ENCODE results near the gene CFAP45. TPM values are rescaled to one million over a fixed set of nuclear protein-coding genes. Genes with fewer than 3 reads are reported as not detected.

Gene CFAP45
- polyA plus RNA-seq, 3 donors, result 0.12 to 1.0 TPM; not detected in 1

DNA sequence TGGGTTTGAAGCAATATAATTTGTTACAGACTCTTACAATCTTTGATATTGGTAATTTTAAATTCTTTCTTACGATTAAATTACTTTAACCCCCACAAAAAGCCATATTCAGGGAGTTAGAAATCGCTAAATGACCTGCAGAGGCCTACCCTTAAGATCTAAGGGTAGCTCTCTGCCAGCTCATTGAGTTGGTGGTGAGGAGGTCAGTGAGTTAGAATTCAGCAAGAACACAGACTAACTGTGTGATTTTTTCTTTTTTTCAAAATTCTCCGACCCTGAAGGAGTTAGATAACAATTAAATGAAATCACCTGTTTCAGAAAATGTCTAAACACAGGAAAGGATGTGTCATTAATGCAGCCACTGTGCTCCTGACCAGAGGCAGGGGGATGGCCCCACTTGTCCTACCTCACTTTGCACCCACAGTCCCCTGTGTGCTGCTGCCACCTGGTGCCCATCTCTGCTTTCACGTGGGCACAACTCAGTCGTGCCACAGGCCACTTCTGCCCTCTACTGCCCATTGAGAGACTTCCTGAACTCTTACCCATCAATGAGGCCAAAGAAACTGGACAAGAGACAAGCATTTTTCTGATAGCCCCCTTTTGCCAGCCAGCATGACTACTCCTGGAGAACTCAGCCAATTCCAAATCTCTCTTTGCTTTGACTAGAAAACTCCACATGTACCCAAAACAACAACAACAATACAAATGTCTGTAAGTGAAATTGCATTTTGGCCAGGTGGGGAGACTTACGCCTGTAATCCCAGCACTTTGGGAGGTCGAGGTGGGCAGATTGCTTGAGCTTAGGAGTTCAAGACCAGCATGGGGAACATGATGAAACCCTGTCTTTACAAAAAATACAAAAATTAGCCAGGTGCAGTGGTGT is 8.4 kb downstream of the CFAP45 start:
- WGBS (ENCODE audit: insufficient coverage), result 4% methylated on average over 2 of the region's 7 CpGs
- Mint-ChIP-seq H3K4me1 (peaks cover 60% of the 10 kb centered on the region), H3K9me3 (peaks cover 0 to 2% (median 0%) of the 10 kb centered on the region in 7 donors), H3K27me3 (ENCODE audit: low read depth in 3 of 3) (peaks cover 0 to 4% (median 1%) of the 10 kb centered on the region in 3 donors), H3K4me3 (no peak overlapping the region), H3K36me3 (peaks cover 0 to 3% of the 10 kb centered on the region in 2 donors), H3K27ac (peak overlapping the region in 5 of 7 donors; percentile 54 to 90 (median 84))
- Histone ChIP-seq H3K4me3 (replicated peaks in 1 of 3; ENCODE audit: low read depth in 2 of 3, low read length in 3 of 3) (no peak overlapping the region), H3K9me3 (replicated peaks in 1 of 2; ENCODE audit: control insufficient read depth in 1 of 2, insufficient read depth in 1 of 2, low read length in 2 of 2) (no peaks in the 10 kb centered on the region), H3K27me3 (ENCODE audit: control insufficient read depth in 2 of 2, insufficient read depth in 2 of 2, low read length in 2 of 2) (no peaks in the 10 kb centered on the region), H3K36me3 (replicated peaks in 1 of 2; ENCODE audit: control insufficient read depth in 1 of 2, insufficient read depth in 2 of 2, low read length in 2 of 2) (no peaks in the 10 kb centered on the region), H3K9ac (ENCODE audit: insufficient read depth, low read length, poor library complexity, severe bottlenecking) (no peak overlapping the region), H3K4me1 (ENCODE audit: control insufficient read depth in 1 of 2, insufficient read depth in 2 of 2, low read length in 2 of 2) (peaks cover 58 to 62% of the 10 kb centered on the region in 2 donors), H3K79me2 (ENCODE audit: insufficient read depth, low read length) (no peaks in the 10 kb centered on the region), H4K20me1 (ENCODE audit: insufficient read depth, low read length) (no peaks in the 10 kb centered on the region), H3K4me2 (replicated peaks; ENCODE audit: extremely low read depth, low read length, poor library complexity, severe bottlenecking) (no peak overlapping the region), H2AFZ (ENCODE audit: insufficient read depth, low read depth, low read length, poor library complexity, severe bottlenecking) (no peak overlapping the region), H3K27ac (ENCODE audit: low read depth in 1 of 2, low read length in 2 of 2) (no peak overlapping the region)
- peak; percentile 89 to 95 (median 93) for DNase-seq
- TF ChIP-seq, protein P1, sequence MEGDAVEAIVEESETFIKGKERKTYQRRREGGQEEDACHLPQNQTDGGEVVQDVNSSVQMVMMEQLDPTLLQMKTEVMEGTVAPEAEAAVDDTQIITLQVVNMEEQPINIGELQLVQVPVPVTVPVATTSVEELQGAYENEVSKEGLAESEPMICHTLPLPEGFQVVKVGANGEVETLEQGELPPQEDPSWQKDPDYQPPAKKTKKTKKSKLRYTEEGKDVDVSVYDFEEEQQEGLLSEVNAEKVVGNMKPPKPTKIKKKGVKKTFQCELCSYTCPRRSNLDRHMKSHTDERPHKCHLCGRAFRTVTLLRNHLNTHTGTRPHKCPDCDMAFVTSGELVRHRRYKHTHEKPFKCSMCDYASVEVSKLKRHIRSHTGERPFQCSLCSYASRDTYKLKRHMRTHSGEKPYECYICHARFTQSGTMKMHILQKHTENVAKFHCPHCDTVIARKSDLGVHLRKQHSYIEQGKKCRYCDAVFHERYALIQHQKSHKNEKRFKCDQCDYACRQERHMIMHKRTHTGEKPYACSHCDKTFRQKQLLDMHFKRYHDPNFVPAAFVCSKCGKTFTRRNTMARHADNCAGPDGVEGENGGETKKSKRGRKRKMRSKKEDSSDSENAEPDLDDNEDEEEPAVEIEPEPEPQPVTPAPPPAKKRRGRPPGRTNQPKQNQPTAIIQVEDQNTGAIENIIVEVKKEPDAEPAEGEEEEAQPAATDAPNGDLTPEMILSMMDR (IDR thresholded peaks at IDR 0.05), result peak; percentile 99
- intact Hi-C loops (cut with micrococcal nuclease), result loop anchor here (1.0 to 5.0 kb wide), 7 partner anchors 36 to 729 kb away; partner anchors contain the start of genes DUSP23 (in 2 of the 2) and TAGLN2 (in 1 of the 2)

DNA sequence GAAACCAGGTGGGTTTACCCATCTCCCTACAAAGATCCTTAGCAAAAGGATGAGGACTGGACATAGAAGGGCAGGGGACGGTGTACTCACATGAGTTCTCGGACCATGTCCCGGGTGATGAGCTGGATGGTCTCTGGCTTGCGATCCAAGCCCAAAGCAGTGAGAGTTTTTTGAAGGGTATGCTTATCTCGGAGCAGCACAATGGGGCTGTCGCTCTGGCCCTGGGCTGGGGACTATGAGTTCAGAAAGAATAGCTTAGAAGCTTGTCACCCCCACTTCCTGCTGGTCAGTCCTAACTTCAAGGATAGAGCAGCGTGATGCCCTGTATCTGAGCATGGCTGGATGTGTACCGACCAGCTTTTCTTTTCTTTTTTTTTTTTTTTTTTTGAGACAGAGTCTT is 9.6 kb downstream of the CFAP45 start:
- DNase-seq, result no peak
- TF ChIP-seq, protein P1 (IDR thresholded peaks at IDR 0.05), result no peak
- Histone ChIP-seq H3K79me2 (ENCODE audit: insufficient read depth, low read length) (no peaks in the 10 kb centered on the region), H3K4me2 (replicated peaks; ENCODE audit: extremely low read depth, low read length, poor library complexity, severe bottlenecking) (peak overlapping the region; percentile 66), H2AFZ (ENCODE audit: insufficient read depth, low read depth, low read length, poor library complexity, severe bottlenecking) (no peak overlapping the region), H3K4me3 (replicated peaks in 1 of 3; ENCODE audit: low read depth in 2 of 3, low read length in 3 of 3) (peak overlapping the region in 1 of 3 experiments; percentile 60), H3K4me1 (ENCODE audit: control insufficient read depth in 1 of 2, insufficient read depth in 2 of 2, low read length in 2 of 2) (peaks cover 48 to 52% of the 10 kb centered on the region in 2 donors), H3K27me3 (ENCODE audit: control insufficient read depth in 2 of 2, insufficient read depth in 2 of 2, low read length in 2 of 2) (no peaks in the 10 kb centered on the region), H3K36me3 (replicated peaks in 1 of 2; ENCODE audit: control insufficient read depth in 1 of 2, insufficient read depth in 2 of 2, low read length in 2 of 2) (no peaks in the 10 kb centered on the region), H3K9me3 (replicated peaks in 1 of 2; ENCODE audit: control insufficient read depth in 1 of 2, insufficient read depth in 1 of 2, low read length in 2 of 2) (no peaks in the 10 kb centered on the region), H3K27ac (ENCODE audit: low read depth in 1 of 2, low read length in 2 of 2) (peak overlapping the region; percentile 44 to 84), H4K20me1 (ENCODE audit: insufficient read depth, low read length) (no peaks in the 10 kb centered on the region), H3K9ac (ENCODE audit: insufficient read depth, low read length, poor library complexity, severe bottlenecking) (no peak overlapping the region)
- peak overlapping the region in 1 of 2 donors; percentile 5 for H3K4me3 Mint-ChIP-seq
- H3K9me3 Mint-ChIP-seq, result peaks cover 0 to 2% (median 0%) of the 10 kb centered on the region in 7 donors
- peaks cover 0 to 3% (median 1%) of the 10 kb centered on the region in 3 donors for H3K27me3 Mint-ChIP-seq (ENCODE audit: low read depth in 3 of 3)
- H3K36me3 Mint-ChIP-seq, result peaks cover 0 to 3% of the 10 kb centered on the region in 2 donors
- intact Hi-C loops (cut with micrococcal nuclease), result loop anchor here (2.0 to 5.0 kb wide), 6 partner anchors 37 to 728 kb away; partner anchors contain the start of genes DUSP23 (in 2 of the 2) and TAGLN2 (in 1 of the 2)
- H3K4me1 Mint-ChIP-seq, result peaks cover 51% of the 10 kb centered on the region
- peak overlapping the region; percentile 87 to 96 (median 91) for H3K27ac Mint-ChIP-seq
- 100% methylated on average over 4 of the region's 8 CpGs for WGBS (ENCODE audit: insufficient coverage)

All from CD14-positive monocyte (primary cell).